HG02678 (cell line): ENCODE results near the gene SMIM3.

Experiments used
- ATAC-seq: cut with Tn5 transposase; IDR thresholded peaks from one replicate; pipeline ENCODE4 v1.9.1; 2021; ENCODE audit warnings: mild to moderate bottlenecking, moderate library complexity; ENCODE audit not compliant: unreplicated experiment

SMIM3 gene

GRCh38 chr5:150765011-150765798 is 13.4 kb upstream of the SMIM3 start:
- ATAC-seq: no peak

- ATAC-seq: no peak
These were observed 12.8 kb upstream of the SMIM3 start for GRCh38 chr5:150765799-150766169.

DNA sequence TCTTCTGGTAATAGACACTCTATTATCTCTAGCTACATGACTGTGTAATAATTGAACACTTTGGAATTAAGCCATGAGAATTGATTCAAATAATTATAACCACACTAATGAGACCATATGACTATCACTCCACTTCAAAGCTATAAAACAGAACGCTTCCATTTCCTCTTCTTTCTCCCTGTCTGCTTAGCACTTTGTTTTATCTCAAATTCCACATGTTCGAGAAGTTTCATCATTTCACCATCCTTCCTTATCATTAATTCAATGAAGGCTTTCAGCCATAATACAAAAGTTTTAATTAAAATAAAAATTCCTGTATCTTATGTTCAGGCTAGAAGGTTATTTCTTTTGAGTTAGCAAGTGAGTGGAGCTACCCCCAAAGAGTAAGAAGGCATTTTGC is 12.3 kb upstream of the SMIM3 start:
- ATAC-seq: no peak

DNA sequence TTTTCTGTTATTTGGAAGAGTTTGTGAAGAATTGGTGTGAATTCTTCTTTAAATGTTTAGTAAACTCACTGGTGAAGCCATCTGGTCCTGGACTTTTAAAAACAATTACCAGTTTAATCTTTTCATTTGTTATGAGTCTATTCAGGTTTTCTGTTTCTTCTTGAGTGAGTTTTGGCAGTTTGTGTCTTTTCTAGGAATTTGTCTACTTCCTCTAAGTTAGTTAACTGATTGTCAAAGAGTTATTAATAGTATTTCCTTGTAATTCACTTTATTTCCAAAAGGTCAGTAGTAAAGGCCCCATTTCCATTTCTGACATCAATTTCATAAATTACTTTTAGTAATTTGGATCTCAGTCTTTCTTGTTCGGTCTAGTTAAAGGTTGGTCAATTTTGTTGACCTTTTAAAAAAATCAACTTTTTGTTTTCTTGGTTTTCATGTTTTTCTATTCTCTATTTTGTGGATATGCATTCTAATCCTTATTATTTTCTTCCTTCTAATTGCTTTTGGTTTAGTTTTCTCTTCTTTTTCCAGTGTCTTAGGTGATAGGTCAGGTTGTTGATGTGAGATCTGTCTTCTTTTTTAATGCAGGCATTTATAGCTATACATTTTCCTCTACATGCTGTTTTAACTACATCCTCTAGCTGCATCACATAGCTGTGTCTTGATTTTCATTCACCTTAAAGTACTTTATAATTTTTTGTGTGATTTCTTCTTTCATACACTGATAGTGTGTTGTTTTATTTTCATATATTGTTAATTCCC is 7.3 kb upstream of the SMIM3 start:
- ATAC-seq: no peak

GRCh38 chr5:150774145-150774544 is 4.4 kb upstream of the SMIM3 start:
- ATAC-seq: no peak

DNA sequence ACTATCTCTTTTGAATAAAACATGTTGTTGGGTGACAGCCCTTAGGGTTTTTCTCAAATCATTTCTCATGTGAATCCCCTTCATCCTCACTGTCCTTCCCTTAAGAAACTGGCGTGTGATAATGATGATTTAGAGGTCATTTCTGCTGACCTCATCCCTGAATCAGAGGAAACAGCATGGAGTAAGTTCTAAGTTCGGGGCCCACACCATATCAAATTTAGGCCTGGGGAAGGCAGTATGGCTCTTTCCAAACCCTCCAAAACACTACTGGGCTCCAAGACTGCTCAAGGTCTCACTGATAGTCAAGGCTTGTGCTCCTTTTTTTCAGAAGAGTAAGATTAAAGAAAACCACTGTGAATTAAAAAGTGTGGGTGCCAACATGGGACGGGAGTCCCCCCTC is 872 bp upstream of the SMIM3 start:
- no peak for ATAC-seq

GRCh38 chr5:150778088-150778516 is 455 bp upstream of the SMIM3 start:
- ATAC-seq: no peak

DNA sequence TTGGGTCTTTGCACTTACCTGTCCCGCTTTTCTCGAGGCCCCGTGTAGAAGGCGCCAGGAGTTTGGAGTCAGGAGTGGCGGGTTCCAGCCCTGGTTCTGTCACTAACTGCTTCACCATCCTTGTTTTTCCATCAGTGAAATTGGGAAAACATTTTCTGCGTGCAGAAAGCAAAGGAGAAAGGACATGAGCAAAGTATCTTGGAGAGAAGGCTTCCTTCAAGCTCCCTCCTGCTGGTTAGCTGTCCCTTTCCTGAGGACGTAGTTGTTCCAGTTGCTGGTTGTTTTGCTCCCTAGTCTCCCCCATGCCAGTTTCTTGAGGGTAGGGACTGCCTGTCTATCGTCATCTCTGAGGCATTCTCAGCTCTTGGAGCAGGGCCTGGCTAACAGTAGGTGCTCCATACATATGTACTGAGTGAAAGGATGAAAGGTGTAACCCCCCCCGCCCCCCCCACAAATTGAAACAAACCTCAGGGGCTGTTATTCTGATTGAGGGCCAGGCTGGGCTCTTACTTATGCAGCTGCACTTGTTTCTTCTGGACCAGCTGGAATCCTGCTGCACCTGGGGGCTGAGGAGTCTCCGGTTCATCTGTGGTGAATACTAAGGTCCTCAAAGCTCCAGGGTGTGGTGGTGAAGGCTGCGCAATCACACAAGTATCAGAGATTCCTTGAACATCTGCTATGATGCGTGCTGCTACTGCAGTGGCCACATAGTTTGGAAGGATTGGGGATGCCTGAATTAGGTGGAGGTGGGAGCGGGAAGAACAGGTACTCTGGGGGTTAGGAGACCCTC is 1.0 kb downstream of the SMIM3 start:
- no peak for ATAC-seq

DNA sequence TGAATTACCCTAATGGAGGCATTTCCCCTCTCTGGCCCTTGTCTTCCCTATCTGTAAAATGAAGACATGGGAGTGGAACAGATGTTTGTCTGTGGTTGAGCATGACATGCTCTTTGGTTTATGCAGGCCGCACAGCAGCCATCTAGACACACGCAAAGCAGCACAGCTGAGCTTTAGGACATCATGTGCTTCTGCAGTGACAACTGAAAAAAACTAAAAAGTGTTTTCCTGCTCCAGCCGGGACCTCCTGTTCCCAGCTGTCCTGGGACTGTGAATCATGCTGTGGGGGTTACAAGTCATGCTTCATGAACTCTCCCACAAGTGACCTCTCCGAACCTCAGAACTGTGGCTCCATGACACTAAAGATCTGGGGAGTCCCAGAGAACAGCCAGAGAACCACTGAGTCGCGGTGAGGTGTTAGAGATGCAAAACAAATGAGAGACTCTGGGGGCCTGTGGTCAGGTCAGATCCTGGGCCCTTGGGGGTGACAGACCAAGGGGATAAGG is 1.7 kb downstream of the SMIM3 start:
- peak; percentile 57 for ATAC-seq

- no peak for ATAC-seq
These were observed 2.3 kb downstream of the SMIM3 start for GRCh38 chr5:150780816-150781221.

GRCh38 chr5:150781706-150782614 is 3.4 kb downstream of the SMIM3 start:
- no peak for ATAC-seq

DNA sequence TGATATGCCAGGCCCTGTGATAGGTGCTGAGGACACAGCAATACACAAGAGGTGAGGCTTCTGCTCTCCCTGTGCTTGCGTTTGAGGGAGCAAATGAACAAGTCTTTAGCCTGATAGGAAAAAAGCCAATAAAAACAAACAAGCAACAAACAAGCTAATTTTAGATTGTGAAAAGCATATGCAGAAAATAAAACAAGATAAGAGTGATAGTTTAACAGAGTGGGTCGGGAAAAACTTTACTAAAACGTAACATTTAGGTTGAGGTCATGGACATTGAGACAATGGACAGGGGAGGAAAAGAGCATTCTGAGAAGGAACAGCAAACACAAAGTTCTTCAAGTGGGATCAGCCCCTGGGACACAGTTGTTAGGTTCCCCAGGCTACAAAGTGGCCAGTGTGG is 4.3 kb downstream of the SMIM3 start:
- no peak for ATAC-seq

DNA sequence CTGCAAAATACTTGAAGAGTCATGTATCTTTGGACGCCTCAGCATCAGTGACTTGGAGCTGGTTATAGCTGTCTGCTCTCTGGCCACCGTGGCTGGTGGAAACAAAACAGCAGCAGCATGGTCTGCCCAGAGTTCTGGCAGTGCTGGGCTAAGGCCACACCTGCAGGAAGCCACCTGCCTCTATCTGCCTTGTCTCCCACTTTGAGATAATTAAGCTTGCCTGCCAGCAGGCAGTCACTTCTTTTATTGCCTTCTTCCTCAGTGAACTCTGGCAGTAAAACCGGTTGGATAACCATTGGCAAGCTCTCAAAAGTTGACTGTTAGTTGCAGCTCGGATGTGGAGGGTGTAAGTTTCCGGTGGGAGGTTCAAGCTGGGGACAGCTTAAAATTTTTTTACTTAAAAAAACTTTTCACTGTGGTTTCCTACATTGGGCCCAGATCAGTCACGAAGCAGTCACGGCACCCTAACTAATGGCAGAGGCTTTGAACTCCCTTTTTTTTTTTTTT is 4.9 kb downstream of the SMIM3 start:
- ATAC-seq: peak; percentile 43

- ATAC-seq: no peak
These were observed 7.4 kb downstream of the SMIM3 start for GRCh38 chr5:150785950-150786349.

- no peak for ATAC-seq
These were observed 8.3 kb downstream of the SMIM3 start for GRCh38 chr5:150786876-150787275.

DNA sequence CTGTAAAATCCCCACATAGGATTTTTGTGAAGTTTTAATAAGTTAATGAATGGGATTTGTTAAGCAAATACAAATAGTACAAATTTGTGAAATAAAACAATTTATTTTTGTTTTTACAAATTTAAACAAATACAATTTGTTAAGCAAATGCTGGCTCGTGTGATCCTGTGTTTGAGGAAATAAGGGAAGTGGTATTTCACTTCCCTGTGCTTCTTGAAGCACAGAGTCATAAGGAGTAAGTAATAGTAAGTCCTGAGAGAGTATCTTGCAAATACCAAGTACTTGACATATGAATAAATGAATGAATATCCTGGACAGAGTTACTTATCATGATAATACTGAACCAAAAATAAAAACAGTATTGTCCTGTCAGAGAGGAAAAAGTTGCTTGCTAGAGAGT is 9.1 kb downstream of the SMIM3 start:
- no peak for ATAC-seq

DNA sequence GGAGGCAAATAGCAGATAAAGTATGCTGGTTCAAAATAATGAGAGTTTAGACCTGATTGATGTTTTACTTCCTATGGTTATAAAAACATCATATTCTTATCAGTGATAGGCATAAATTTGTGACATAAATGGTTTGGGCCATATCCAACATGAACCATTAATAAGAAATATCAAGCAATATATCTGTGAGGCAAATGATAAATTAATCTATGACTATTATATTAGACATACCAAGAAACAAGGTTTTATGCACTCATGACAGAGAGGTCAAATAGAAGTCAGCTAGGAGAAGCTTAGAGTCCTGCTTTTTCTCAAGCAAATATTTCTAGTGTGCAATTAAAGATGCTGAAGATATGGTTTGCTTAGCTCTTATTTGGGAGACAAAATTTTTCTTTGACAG is 10.4 kb downstream of the SMIM3 start:
- no peak for ATAC-seq

DNA sequence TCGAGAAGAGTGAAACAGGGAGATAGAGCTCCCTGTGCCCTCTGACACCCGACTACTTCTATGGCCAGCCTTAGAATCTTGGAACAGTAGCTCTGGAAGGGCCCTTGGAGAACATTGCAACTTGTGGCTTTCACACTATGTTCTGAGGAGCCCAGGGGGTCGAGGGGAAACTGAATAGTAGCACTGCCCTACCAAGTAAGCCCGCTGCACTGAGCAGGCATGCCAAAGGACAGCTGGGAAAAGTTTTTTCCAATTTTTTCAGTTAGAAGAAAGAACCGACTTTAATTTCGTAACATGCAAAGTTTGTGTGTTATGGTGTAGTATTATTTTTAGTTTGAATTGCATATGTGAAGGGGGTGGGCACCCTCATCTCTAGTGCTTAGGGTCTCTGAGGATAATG is 10.9 kb downstream of the SMIM3 start:
- no peak for ATAC-seq

- ATAC-seq: peak; percentile 97
These were observed 11.5 kb downstream of the SMIM3 start for GRCh38 chr5:150789943-150790611.

GRCh38 chr5:150791536-150791935 is 13.0 kb downstream of the SMIM3 start:
- ATAC-seq: no peak
